Immature natural killer cell (primary cell): ENCODE measurements around the gene STARD10. TPM values are rescaled to one million over a fixed set of nuclear protein-coding genes. Genes with fewer than 3 reads are reported as not detected.

Source experiments
- DNase-seq, 3 donors: peaks; one replicate each; pipeline ENCODE4 v3.0.0; 2022; ENCODE audit warnings: mixed read lengths in 1 of 3
- H3K27ac Mint-ChIP-seq, 6 donors: one replicate each; pipeline ENCODE4 v1.8.0; 2020; ENCODE audit warnings: mixed read lengths in 6 of 6, mild to moderate bottlenecking in 5 of 6, inconsistent platforms in 4 of 6, moderate library complexity in 3 of 6
- H3K27me3 Mint-ChIP-seq, 3 donors: one replicate each; pipeline ENCODE4 v1.8.0; 2020 to 2021; ENCODE audit warnings: low read depth in 3 of 3, mild to moderate bottlenecking in 3 of 3, mixed read lengths in 3 of 3, moderate library complexity in 3 of 3, inconsistent platforms in 1 of 3
- H3K36me3 Mint-ChIP-seq, 3 donors: one replicate each; pipeline ENCODE4 v1.8.0; 2020; ENCODE audit warnings: mixed read lengths in 3 of 3, inconsistent platforms in 2 of 3, mild to moderate bottlenecking in 2 of 3
- H3K4me1 Mint-ChIP-seq, 2 donors: one replicate each; pipeline ENCODE4 v1.8.0; 2020; ENCODE audit warnings: inconsistent platforms in 2 of 2, mild to moderate bottlenecking in 2 of 2, mixed read lengths in 2 of 2, moderate library complexity in 1 of 2
- H3K4me3 Mint-ChIP-seq, 5 donors: one replicate each; pipeline ENCODE4 v1.8.0; 2020; ENCODE audit warnings: mild to moderate bottlenecking in 5 of 5, mixed read lengths in 5 of 5, inconsistent platforms in 3 of 5, moderate library complexity in 3 of 5
- H3K9me3 Mint-ChIP-seq, 6 donors: one replicate each; pipeline ENCODE4 v1.8.0; 2020; ENCODE audit warnings: mild to moderate bottlenecking in 6 of 6, mixed read lengths in 6 of 6, inconsistent platforms in 4 of 6, moderate library complexity in 3 of 6
- polyA plus RNA-seq, 3 donors: library from polyadenylated mRNA; unstranded; fragments of 300-500 nt; fragmentation: Illumina TruSeq; gene quantifications; one replicate each; pipeline ENCODE4 v1.2.3, GENCODE V29; 2021

Gene STARD10
- polyA plus RNA-seq, 3 donors from 2014 or later = 26.3 to 50.1 (median 35.6) TPM

DNA sequence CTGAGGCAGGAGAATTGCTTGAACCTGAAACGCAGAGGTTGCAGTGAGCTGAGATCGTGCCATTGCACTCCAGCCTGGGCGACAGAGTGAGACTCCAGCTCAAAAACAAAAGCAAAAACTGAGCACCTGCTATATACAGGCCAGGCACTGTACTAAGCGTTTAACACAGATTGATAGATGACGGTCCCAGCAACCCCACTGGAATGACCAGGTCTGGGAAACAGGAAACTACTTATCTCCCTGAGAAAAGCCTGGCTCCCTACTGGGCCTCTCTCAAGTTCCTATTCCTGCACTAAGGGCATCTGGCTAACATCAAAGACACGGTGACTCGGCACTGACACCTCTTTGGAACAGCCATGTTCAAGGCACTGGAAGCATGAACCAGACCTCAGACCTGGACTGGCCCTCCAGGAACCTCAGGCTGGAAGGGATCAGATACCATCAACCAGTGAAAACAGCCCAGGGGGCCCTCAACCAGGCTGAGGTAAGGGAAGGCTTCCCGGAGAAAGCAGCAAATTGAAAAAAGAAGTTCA lies 58.3 kb downstream of the STARD10 start:
- Mint-ChIP-seq H3K4me3 (peak overlapping the region in 4 of 5 donors; percentile 52 to 90 (median 68)), H3K27ac (peak overlapping the region; percentile 99 to 100 (median 100)), H3K27me3 (peaks cover 13 to 26% (median 25%) of the 10 kb centered on the region in 3 donors), H3K9me3 (no peaks in the 10 kb centered on the region), H3K4me1 (peaks cover 84 to 97% of the 10 kb centered on the region in 2 donors), H3K36me3 (peaks cover 4 to 18% (median 11%) of the 10 kb centered on the region in 3 donors)
- no peak for DNase-seq

DNA sequence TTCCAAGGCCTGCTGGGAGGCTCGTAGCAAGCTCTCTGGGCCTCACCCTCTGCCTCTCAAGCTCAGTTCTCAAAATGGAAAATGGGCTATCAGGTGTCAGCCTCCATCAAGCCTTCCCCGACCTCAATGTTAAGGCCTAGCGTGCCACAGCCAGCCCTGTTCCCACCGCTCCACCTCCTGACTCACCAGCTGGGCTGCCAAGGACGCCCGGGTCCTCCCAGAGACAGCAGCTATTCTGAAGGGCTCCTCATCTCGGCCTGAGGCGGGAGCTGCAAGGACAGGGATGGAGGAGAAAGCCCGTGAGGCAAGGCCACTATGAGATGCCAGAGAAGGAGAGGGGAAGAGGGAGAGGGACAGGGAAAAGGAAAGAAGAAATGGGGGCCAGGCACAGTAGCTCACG lies 61.5 kb downstream of the STARD10 start:
- Mint-ChIP-seq H3K36me3 (peaks cover 9 to 27% (median 21%) of the 10 kb centered on the region in 3 donors), H3K4me1 (peaks cover 79 to 95% of the 10 kb centered on the region in 2 donors), H3K27ac (peak overlapping the region; percentile 83 to 100 (median 94)), H3K9me3 (no peaks in the 10 kb centered on the region), H3K4me3 (peak overlapping the region in 2 of 5 donors; percentile 30 to 52), H3K27me3 (peaks cover 6 to 11% (median 9%) of the 10 kb centered on the region in 3 donors)
- no peak for DNase-seq

DNA sequence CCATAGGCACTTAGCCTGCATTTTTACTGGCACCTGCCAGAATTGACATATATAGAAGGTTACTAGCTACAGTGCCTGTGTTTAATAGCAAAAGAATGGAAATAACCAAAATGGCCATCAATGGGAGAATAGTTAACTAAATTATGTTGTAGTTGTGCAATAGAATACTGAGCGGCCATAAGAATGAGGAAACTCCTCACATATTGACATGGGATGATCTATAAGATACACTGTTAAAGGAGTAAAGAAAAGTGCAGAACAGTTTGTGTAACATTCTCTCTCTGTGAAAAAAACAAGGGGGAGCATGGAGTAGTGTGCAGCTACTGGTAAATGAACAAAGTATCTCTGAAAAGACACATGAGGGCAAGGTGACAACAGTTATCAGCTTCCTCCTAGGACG lies 63.1 kb downstream of the STARD10 start:
- Mint-ChIP-seq H3K36me3 (peaks cover 9 to 23% (median 22%) of the 10 kb centered on the region in 3 donors), H3K4me3 (no peak overlapping the region), H3K4me1 (peaks cover 70 to 86% of the 10 kb centered on the region in 2 donors), H3K27ac (peak overlapping the region; percentile 79 to 100 (median 94)), H3K27me3 (peaks cover 1 to 5% (median 4%) of the 10 kb centered on the region in 3 donors), H3K9me3 (no peaks in the 10 kb centered on the region)
- no peak for DNase-seq

DNA sequence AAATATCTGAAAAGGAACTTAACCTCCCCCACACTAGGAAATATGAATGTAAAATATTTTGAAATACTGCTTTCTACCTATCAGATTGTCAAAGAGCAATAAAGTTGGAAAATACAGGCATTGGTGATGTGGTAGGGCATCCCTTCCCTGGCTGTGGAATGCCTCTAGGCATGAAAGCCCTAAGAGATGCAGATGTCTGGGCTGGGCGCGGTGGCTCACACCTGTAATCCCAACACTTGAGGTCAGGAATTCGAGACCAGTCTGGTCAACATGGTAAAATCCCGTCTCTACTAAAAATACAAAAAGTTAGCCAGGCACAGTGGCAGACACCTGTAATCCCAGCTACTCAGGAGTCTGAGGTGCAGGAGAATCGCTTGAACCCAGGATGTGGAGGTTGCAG lies 63.6 kb downstream of the STARD10 start:
- Mint-ChIP-seq H3K9me3 (peaks cover 0 to under 1% (median 0%) of the 10 kb centered on the region in 6 donors), H3K4me3 (no peak overlapping the region), H3K27me3 (peaks cover 4 to 7% (median 5%) of the 10 kb centered on the region in 3 donors), H3K36me3 (peaks cover 10 to 27% (median 26%) of the 10 kb centered on the region in 3 donors), H3K27ac (peak overlapping the region; percentile 79 to 100 (median 93)), H3K4me1 (peaks cover 70 to 86% of the 10 kb centered on the region in 2 donors)
- no peak for DNase-seq

DNA sequence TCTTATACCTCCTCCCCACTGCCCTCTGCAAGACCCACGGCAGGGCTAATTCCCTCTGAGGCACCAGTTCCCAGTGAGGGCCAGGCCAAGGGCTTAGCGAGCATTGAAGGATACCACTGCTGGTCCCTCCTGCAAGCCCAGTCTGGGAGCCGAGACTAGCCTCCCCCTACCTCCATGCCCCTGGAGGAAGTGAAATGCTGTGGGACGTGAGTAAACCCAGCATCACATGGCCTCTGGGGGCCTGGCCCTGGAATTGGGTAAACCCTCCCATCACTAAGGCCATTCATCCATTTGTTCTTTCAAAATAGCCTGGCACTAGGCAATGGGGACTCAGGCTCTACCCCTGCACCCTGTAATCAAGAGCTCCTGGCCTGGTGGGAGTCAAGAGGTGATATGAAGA lies 66.3 kb downstream of the STARD10 start:
- peaks cover 0 to 2% (median 0%) of the 10 kb centered on the region in 6 donors for H3K9me3 Mint-ChIP-seq
- H3K27ac Mint-ChIP-seq = peak overlapping the region; percentile 79 to 99 (median 88)
- H3K27me3 Mint-ChIP-seq = peaks cover 8 to 19% (median 17%) of the 10 kb centered on the region in 3 donors
- peaks cover 13 to 30% (median 28%) of the 10 kb centered on the region in 3 donors for H3K36me3 Mint-ChIP-seq
- no peak for DNase-seq
- H3K4me1 Mint-ChIP-seq = peaks cover 71 to 83% of the 10 kb centered on the region in 2 donors
- peak overlapping the region in 1 of 5 donors; percentile 9 for H3K4me3 Mint-ChIP-seq

DNA sequence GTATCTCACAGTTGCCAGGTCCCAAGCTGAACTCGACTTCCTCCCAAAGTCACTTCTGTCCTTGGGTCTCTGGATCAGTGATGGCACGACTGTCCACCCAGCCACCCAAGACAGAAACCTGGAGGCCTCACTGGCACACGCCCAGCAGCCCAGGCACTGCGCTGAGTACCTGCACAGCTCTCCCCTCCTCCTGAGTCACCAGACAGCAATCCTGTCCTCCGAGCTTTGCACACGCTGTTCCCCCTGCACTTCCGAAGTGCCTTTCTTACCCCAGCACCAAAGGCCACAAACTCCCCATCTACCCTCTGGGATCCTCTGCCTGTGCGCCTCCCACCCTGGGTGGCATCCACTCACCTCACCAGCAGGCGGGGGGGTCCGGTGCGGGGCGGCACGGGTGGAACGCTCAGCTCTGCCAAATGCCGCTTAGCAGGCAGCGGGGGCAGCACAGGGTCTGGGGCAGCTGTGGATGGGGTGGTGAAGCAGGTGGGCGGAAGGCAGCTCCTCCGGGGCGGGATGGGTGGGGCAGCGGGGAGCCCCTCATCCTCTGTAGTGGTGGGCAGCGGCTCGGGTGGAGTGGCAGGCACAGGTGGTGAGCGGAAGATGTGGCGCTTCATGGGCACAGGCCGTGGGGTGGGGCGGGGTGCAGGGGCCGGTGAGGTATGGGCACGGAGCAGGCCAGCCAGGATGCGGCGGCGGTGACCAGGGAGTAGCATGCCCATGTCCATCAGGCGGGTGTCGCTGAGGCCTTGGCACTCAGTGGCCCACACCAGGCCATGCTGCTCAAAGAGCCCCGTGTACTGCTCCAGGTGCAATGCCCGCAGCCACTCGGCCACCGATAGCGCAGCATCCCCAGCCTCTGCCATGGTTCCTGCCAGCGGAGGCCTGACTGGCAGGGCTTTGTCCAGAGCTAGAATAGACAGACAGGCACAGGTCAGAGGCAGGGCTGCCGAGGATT lies 67.3 kb downstream of the STARD10 start:
- H3K4me3 Mint-ChIP-seq = no peak overlapping the region
- H3K27ac Mint-ChIP-seq = peak overlapping the region; percentile 72 to 99 (median 86)

DNA sequence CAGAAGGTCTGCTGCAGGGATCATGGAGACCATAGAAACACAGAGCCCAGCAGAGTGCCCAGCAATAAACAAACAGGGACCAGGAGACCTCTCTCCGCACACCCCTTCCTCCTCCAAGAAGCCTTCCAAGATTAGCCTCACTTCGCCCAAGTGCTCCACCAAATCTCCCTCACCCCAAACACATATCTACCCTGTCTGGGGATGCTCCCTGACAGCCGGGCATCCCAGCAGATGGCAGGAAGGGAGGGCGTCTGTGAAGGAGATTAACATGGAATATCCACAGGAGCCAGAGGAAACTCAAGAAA lies 68.2 kb downstream of the STARD10 start:
- DNase-seq = no peak
- peak overlapping the region; percentile 92 to 100 (median 98) for H3K27ac Mint-ChIP-seq
- peaks cover 19 to 29% (median 29%) of the 10 kb centered on the region in 3 donors for H3K27me3 Mint-ChIP-seq
- peak overlapping the region in 1 of 5 donors; percentile 21 for H3K4me3 Mint-ChIP-seq
- peaks cover 9 to 19% (median 16%) of the 10 kb centered on the region in 3 donors for H3K36me3 Mint-ChIP-seq
- H3K4me1 Mint-ChIP-seq = peaks cover 83% of the 10 kb centered on the region in 2 donors
- peaks cover 0 to 2% (median 0%) of the 10 kb centered on the region in 6 donors for H3K9me3 Mint-ChIP-seq

More for the DNA sequence above, 67.3 kb downstream of the STARD10 start:
- H3K27me3 Mint-ChIP-seq = peaks cover 17 to 28% (median 26%) of the 10 kb centered on the region in 3 donors
- H3K36me3 Mint-ChIP-seq = peaks cover 12 to 28% (median 24%) of the 10 kb centered on the region in 3 donors
- peaks cover 0 to 2% (median 0%) of the 10 kb centered on the region in 6 donors for H3K9me3 Mint-ChIP-seq
- H3K4me1 Mint-ChIP-seq = peaks cover 77 to 83% of the 10 kb centered on the region in 2 donors
- no peak for DNase-seq

DNA sequence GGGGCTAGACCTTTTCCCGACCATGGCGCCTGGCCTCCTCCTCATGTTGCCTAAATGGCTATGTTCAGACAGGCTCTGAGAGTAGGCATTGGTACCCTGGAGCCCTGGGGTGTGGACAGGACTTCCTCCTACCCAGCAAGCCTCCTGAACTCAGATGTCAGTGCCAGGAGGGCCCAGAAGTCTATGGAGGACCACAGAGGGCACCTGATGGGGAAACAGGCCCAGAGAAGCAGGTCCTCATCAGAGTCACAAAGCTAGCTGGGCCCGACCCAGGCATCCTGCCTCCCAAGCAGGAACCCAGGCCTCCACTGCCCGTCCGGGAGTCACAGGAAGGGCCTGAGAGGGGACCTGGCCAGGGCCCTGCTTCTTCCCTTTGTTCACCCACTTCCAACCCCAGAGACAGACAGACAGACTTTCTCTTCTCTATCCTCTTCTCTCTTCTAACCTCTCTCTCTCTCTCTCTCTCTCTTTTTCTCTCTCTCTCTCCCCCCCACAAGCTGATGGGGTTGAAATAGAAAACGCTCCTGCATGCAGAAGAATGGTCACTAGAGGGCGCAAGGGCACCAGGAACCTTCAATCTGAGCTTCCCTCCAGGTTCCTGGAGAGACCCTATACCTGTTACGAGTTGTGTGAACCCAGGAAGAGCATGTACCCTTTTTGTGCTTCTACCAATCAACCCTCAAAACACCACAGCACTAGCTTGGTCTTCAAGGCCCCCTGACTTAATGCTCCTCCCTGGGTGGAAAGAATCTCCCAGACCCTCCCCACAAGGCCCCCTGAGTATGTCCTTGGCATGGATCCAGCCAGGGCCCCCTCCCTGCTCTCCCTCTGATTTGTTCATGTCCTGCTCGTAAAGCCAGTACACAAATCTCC lies 68.8 kb downstream of the STARD10 start:
- H3K4me1 Mint-ChIP-seq = peaks cover 83% of the 10 kb centered on the region in 2 donors

DNA sequence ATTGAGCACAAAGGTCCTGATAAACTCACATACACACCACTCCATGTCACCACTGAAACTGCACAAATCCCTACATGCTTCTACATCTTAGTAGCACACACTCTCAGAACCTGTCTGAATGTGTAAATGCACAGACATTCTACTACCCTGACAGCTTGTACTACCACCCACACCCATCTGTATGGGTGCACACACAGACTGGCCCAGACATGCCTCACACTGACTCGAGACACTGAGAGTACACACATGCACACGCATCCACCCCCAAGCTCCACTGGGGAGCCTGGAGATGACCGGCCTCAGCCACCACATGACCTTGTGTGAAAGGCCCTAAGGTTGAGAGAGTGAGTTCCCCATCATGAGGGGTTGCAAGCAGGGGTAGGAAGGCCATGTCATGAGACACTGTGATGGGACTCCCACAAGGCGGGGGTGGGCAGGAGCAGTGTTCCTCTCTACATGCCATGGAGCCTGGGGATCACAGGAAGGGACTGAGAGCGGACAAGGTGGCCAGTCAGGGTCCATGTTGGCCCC lies 69.8 kb downstream of the STARD10 start:
- no peak for DNase-seq
- peak overlapping the region; percentile 92 to 100 (median 98) for H3K27ac Mint-ChIP-seq
- peak overlapping the region in 2 of 5 donors; percentile 29 to 34 for H3K4me3 Mint-ChIP-seq
- H3K27me3 Mint-ChIP-seq = peaks cover 23 to 36% (median 32%) of the 10 kb centered on the region in 3 donors
- peaks cover 8 to 12% (median 9%) of the 10 kb centered on the region in 3 donors for H3K36me3 Mint-ChIP-seq
- H3K4me1 Mint-ChIP-seq = peaks cover 85% of the 10 kb centered on the region in 2 donors
- peaks cover 0 to 2% (median 0%) of the 10 kb centered on the region in 6 donors for H3K9me3 Mint-ChIP-seq

More for the DNA sequence above, 68.8 kb downstream of the STARD10 start:
- peak overlapping the region; percentile 92 to 100 (median 98) for H3K27ac Mint-ChIP-seq
- H3K9me3 Mint-ChIP-seq = peaks cover 0 to 2% (median 0%) of the 10 kb centered on the region in 6 donors
- DNase-seq = peak; percentile 84 to 87 (median 86)
- peaks cover 9 to 16% (median 11%) of the 10 kb centered on the region in 3 donors for H3K36me3 Mint-ChIP-seq
- H3K4me3 Mint-ChIP-seq = peak overlapping the region; percentile 26 to 70 (median 48)
- H3K27me3 Mint-ChIP-seq = peaks cover 21 to 32% (median 31%) of the 10 kb centered on the region in 3 donors

DNA sequence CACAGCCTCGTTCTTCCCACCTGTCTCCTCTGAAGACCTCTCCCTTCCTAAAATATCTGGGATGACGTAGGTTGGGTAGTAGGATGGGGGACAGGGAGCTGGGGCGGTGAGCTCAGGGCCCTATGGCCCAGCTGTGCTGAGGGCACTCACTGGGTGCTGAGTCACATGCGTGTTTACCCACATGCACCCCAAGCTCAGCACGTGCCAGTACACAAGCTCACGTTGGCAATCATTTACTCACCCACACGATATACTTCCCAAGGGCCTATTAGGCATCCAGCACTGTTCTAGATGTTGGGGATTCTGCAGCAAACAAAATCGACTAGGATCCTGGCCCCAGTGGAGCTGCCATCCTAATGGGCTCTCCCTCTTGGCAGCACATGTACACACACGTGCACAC lies 70.3 kb downstream of the STARD10 start:
- H3K36me3 Mint-ChIP-seq = peaks cover 5 to 12% (median 9%) of the 10 kb centered on the region in 3 donors
- H3K4me3 Mint-ChIP-seq = peak overlapping the region in 2 of 5 donors; percentile 24 to 29
- no peak for DNase-seq
- H3K4me1 Mint-ChIP-seq = peaks cover 85 to 86% of the 10 kb centered on the region in 2 donors
- peaks cover 23 to 36% (median 32%) of the 10 kb centered on the region in 3 donors for H3K27me3 Mint-ChIP-seq
- H3K9me3 Mint-ChIP-seq = peaks cover 0 to 2% (median 0%) of the 10 kb centered on the region in 6 donors
- peak overlapping the region; percentile 92 to 100 (median 98) for H3K27ac Mint-ChIP-seq

DNA sequence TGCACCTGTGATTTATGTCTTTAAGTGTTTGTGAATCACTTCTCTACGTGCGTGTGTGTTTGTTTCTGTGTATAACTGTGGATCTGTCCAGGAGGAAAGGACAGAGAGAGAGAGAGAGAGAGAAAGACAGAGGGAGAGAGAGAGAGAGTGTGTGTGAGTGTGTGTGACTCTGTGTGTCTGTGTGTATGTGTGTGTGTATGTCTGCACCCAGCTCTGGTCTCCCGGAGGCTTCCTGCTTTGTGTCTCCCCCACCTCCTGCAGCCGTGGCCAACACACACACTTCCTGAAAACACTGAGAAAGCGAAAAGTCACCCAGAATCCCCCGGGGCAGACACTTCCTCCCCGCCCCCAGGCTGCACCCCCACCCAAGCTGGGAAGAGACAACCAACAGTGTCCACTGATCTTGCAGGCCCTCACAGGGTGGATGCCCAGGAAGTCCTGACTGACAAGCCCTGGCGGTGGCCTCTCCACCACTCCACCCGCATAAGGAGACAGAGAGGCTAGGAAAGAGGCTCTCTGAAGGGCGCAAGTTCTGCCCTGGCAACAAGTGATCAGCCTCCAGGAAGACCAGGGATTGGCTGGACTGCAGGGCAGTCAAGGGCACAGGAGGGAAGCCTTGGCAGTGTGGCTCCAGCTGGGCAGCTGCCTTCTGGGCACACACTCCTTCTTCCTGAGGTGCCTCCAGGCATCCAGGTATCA lies 71.6 kb downstream of the STARD10 start:
- Mint-ChIP-seq H3K9me3 (peaks cover 0 to 2% (median 0%) of the 10 kb centered on the region in 6 donors), H3K27ac (peak overlapping the region; percentile 98 to 100 (median 99)), H3K4me3 (peak overlapping the region; percentile 86 to 96 (median 89)), H3K27me3 (peaks cover 24 to 36% (median 35%) of the 10 kb centered on the region in 3 donors), H3K4me1 (peaks cover 82 to 84% of the 10 kb centered on the region in 2 donors), H3K36me3 (peaks cover 4 to 9% (median 5%) of the 10 kb centered on the region in 3 donors)
- peak; percentile 89 to 91 (median 89) for DNase-seq

DNA sequence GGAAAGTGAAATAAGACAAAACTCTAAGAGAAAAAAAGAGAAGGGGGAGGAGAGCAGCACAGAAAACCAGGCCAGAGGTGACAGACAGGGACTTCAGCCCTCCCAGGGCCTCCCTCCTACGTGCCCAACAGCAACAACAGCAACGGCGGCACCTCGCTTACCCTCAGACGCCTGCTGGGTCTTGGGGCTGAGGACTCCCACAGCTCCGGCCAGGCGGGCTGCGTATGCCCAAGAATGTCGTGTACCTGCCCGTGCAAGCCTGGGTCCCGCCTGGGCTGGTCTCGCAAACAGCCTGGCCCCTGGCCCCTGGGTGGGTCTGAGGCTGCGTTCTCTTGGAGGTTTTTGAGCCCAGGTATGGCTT lies 72.2 kb downstream of the STARD10 start:
- H3K4me1 Mint-ChIP-seq = peaks cover 83 to 86% of the 10 kb centered on the region in 2 donors
- H3K9me3 Mint-ChIP-seq = peaks cover 0 to 2% (median 0%) of the 10 kb centered on the region in 6 donors
- peaks cover 24 to 36% (median 35%) of the 10 kb centered on the region in 3 donors for H3K27me3 Mint-ChIP-seq
- H3K4me3 Mint-ChIP-seq = peak overlapping the region; percentile 86 to 96 (median 89)
- peak overlapping the region; percentile 98 to 100 (median 99) for H3K27ac Mint-ChIP-seq
- peak; percentile 79 to 81 (median 80) for DNase-seq
- peaks cover 4 to 9% (median 5%) of the 10 kb centered on the region in 3 donors for H3K36me3 Mint-ChIP-seq
